ENCODE results near the gene CCDC106. TPM values are rescaled to one million over a fixed set of nuclear protein-coding genes. Genes with fewer than 3 reads are reported as not detected.

The CCDC106 gene
- total RNA-seq, 2 experiments from 2014 or later: 8.3 to 8.8 TPM

DNA sequence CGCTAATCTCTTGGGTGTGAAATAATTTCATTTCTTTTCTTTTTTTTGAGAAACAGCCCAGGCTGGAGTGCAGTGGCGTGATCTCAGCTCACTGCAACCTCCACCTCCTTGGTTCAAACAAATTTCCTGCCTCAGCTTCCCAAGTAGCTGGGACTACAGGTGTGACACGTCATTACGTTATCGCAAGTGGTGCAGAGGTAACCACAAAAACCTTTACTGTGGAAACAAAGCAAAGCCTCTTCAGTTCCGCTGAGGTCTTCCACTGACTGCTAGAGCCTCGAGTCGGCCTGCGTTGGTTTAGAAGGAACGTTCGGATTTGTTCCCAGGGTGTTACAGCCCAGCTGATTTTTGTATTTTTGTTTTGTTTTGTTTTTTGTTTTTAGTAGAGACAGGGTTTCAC, 21.7 kb upstream of the CCDC106 start:
- Mint-ChIP-seq H3K9me3 (peaks cover 3% of the 10 kb centered on the region), H3K27me3 (peaks cover 12% of the 10 kb centered on the region), H3K4me3 (peak overlapping the region; percentile 68), H3K36me3 (ENCODE audit: low read depth) (peaks cover 1% of the 10 kb centered on the region), H3K27ac (peak overlapping the region; percentile 91), H3K4me1 (peaks cover 41% of the 10 kb centered on the region)
- POLR2A ChIA-PET: no interaction called here
- peak; percentile 84 for DNase-seq
- CTCF ChIA-PET: interaction anchor here (1.1 to 4.7 kb wide), 8 partner anchors 14 to 122 kb away, joined by 3 to 19 read pairs (median 6); partner anchors contain the start of genes ZNF580 and ZNF581

DNA sequence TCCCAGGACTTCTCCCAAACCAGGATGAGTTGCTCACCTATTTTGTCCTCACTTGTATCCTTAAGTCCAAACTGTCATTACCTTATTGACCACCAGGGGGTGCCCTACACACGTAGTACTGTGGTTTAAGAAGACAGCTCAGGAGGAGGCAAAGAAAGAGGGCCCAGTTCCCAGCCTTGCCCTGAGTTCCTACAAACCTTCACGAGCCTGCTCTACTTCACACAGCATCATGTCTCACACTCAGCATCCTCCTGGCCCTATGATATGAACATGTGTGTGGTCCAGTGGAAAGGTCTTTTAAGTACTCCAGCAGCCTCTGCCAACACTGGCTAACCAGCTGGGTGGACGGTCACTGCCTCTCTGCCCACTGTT, 15.6 kb upstream of the CCDC106 start:
- H3K9me3 Mint-ChIP-seq: no peaks in the 10 kb centered on the region

DNA sequence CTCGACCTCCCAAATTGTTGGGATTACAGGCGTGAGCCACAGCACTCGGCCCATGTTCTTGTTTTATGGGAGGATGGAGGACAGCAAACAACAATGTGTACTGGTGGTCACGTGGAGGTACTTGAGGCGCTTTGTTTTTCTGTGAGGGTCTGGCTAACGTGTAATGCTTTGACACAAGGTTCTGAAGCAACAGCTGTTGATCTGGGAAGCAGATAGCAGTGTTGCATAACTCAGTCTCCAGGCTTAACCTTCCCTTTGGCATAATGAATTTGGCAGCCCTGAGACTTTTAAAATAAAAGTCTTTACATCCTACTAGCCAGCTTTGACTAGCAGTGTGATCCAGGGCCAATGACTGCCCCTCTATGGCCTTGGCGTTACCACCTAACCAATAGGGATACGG, 14.2 kb upstream of the CCDC106 start:
- Mint-ChIP-seq H3K36me3 (ENCODE audit: low read depth) (peaks cover 30% of the 10 kb centered on the region), H3K9me3 (no peaks in the 10 kb centered on the region), H3K27me3 (peaks cover 3% of the 10 kb centered on the region), H3K4me3 (no peak overlapping the region), H3K27ac (no peak overlapping the region), H3K4me1 (peaks cover 54% of the 10 kb centered on the region)
- ChIA-PET POLR2A (no interaction called here), CTCF (interaction anchor here (3.0 to 4.5 kb wide), 5 partner anchors 10 to 130 kb away, joined by 12 to 36 read pairs (median 17); partner anchors contain the start of genes CCDC106, U2AF2, ZNF784 and ZNF865)
- DNase-seq: no peak

More for the DNA sequence above, 15.6 kb upstream of the CCDC106 start:
- H3K36me3 Mint-ChIP-seq (ENCODE audit: low read depth): peaks cover 21% of the 10 kb centered on the region
- peaks cover 10% of the 10 kb centered on the region for H3K27me3 Mint-ChIP-seq
- no peak overlapping the region for H3K4me3 Mint-ChIP-seq
- DNase-seq: peak; percentile 95
- ChIA-PET POLR2A (no interaction called here), CTCF (interaction anchor here (0.6 to 4.5 kb wide), 23 partner anchors 8 to 1402 kb away, joined by 3 to 36 read pairs (median 4); partner anchors contain the start of genes CCDC106, FIZ1, NAT14 and U2AF2)
- H3K27ac Mint-ChIP-seq: peak overlapping the region; percentile 33
- peaks cover 49% of the 10 kb centered on the region for H3K4me1 Mint-ChIP-seq

DNA sequence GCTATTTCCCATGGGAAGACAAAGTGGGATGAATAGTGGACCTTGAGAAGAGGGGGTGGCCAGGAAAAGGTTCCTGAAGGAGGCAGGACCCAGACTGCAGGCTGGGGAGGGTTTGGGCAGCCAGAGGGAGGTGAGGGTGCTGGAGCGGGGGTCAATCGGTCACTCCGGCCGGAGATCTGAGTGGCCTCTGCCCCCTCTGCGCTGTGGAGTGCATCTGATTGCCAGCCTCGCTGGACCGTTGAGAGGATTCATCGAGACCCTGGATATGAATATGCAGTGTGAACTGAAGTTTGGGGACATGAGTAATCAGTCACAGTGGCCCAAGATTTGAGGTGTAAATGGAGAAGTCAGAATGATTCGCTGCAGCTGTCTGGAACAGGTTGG, 12.7 kb upstream of the CCDC106 start:
- peak overlapping the region; percentile 100 for H3K27ac Mint-ChIP-seq
- CTCF ChIA-PET: interaction anchor here (1.0 to 3.0 kb wide), 5 partner anchors 7 to 19 kb away, joined by 3 to 17 read pairs (median 5); partner anchors contain the start of gene ZNF784
- peaks cover 65% of the 10 kb centered on the region for H3K4me1 Mint-ChIP-seq
- POLR2A ChIA-PET: no interaction called here
- no peak for DNase-seq
- H3K36me3 Mint-ChIP-seq (ENCODE audit: low read depth): peaks cover 33% of the 10 kb centered on the region
- H3K4me3 Mint-ChIP-seq: peak overlapping the region; percentile 99
- no peaks in the 10 kb centered on the region for H3K27me3 Mint-ChIP-seq
- peaks cover 3% of the 10 kb centered on the region for H3K9me3 Mint-ChIP-seq

DNA sequence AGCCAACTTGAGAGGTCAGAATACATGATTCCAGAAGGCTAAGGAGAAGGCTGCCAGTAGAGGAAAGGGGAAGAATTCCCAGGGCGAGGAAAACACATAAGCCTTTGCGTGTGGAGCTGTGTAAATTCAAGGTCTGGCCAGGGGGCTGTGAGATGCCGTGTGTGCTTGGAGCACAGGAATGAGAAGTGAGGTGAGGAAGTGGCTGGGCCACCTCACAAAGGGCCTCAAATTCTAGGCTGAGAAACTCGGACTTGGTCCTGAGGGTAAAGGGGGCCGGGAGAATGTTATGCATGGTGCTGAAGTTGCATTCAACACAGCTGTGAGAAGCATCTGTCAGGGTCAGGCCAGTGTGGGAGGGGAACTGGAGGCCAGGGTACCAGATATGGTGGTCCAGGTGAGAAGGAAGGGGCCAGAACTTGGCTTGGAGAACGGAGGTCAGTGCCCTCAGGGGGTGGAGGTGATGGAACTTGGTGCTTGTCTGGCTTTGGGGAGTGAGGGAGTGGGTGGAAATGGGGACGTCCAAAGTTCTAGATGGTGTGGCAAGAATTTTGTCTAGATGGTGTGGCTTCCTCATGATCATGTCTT, 12.1 kb upstream of the CCDC106 start:
- Mint-ChIP-seq H3K27me3 (no peaks in the 10 kb centered on the region), H3K9me3 (peaks cover 3% of the 10 kb centered on the region), H3K4me3 (peak overlapping the region; percentile 99), H3K27ac (peak overlapping the region; percentile 100), H3K4me1 (peaks cover 68% of the 10 kb centered on the region), H3K36me3 (ENCODE audit: low read depth) (peaks cover 33% of the 10 kb centered on the region)
- ChIA-PET CTCF (interaction anchor here (1.6 to 2.9 kb wide), 2 partner anchors 11 to 18 kb away, joined by 4 to 16 read pairs; no protein-coding TSS in a partner anchor), POLR2A (no interaction called here)
- DNase-seq: no peak

GRCh38 chr19:55636723-55637122, 11.3 kb upstream of the CCDC106 start:
- no peak for DNase-seq
- H3K27me3 Mint-ChIP-seq: no peaks in the 10 kb centered on the region
- H3K9me3 Mint-ChIP-seq: peaks cover 3% of the 10 kb centered on the region
- peak overlapping the region; percentile 100 for H3K27ac Mint-ChIP-seq
- ChIA-PET CTCF (interaction anchor here (1.3 to 2.9 kb wide), 5 partner anchors 10 to 133 kb away, joined by 3 to 16 read pairs (median 4); partner anchors contain the start of gene ZNF865), POLR2A (no interaction called here)
- peaks cover 38% of the 10 kb centered on the region for H3K36me3 Mint-ChIP-seq (ENCODE audit: low read depth)
- peaks cover 67% of the 10 kb centered on the region for H3K4me1 Mint-ChIP-seq
- no peak overlapping the region for H3K4me3 Mint-ChIP-seq

DNA sequence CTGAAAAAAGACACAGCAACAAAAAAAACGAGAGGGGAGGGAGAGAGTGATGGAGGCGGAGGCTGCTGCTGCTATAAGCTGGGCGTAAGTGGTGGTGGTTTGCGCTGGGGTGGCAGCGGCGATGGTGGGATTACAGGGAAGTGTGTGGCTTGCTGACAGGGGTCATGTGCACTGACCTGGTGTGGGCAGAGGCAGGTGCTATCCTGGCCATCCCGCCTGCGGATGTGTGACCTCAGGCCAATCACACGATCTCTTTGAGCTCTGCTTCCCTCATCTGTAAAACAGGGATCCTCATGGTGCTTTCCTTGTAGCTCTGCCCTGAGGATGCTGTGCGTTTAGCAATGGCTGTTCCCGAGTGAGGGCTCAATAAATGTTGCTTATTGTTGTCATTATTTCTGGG, 10.5 kb upstream of the CCDC106 start:
- Mint-ChIP-seq H3K9me3 (peaks cover 3% of the 10 kb centered on the region), H3K36me3 (ENCODE audit: low read depth) (peaks cover 40% of the 10 kb centered on the region), H3K4me1 (peaks cover 64% of the 10 kb centered on the region), H3K4me3 (no peak overlapping the region), H3K27ac (no peak overlapping the region), H3K27me3 (no peaks in the 10 kb centered on the region)
- no peak for DNase-seq
- POLR2A ChIA-PET: no interaction called here
- CTCF ChIA-PET: interaction anchor here (1.3 to 2.9 kb wide), 6 partner anchors 10 to 133 kb away, joined by 3 to 16 read pairs (median 5); partner anchors contain the start of genes ZNF784 and ZNF865

DNA sequence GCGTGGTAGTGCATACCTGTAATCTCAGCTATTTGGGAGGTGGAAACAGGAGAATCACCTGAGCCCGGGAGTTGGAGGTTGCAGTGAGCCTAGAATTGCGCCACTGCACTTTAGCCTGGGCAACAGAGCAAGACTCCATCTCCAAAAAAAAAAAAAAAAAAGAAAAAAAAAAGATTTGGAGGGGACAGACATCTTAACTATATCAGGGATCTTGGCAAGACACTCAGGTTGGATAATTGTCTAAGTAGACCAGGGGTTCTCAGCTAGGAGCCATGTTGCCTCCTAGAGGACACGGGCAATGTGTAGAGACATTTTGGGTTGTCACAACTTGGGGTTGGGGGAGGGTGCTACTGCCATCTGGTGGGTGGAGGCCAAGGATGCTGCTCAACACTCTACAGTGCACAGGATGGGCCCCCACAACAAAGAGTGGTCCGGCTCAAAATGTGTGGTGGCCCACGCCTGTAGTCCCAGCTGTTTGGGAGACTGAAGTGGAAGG, 9.1 kb upstream of the CCDC106 start:
- no peaks in the 10 kb centered on the region for H3K27me3 Mint-ChIP-seq
- H3K9me3 Mint-ChIP-seq: peaks cover 3% of the 10 kb centered on the region
- POLR2A ChIA-PET: interaction anchor here (0.7 kb wide), 1 partner anchor 486 kb away, joined by 4 read pairs; no protein-coding TSS in a partner anchor
- H3K36me3 Mint-ChIP-seq (ENCODE audit: low read depth): peaks cover 46% of the 10 kb centered on the region
- CTCF ChIA-PET: interaction anchor here (0.6 to 2.7 kb wide), 10 partner anchors 8 to 170 kb away, joined by 3 to 10 read pairs (median 6); partner anchors contain the start of genes U2AF2 and ZNF784
- peak; percentile 70 for DNase-seq
- H3K27ac Mint-ChIP-seq: peak overlapping the region; percentile 78
- peaks cover 67% of the 10 kb centered on the region for H3K4me1 Mint-ChIP-seq
- H3K4me3 Mint-ChIP-seq: no peak overlapping the region

GRCh38 chr19:55640043-55640576, 7.9 kb upstream of the CCDC106 start:
- DNase-seq: peak; percentile 73
- Mint-ChIP-seq H3K4me3 (peak overlapping the region; percentile 72), H3K36me3 (ENCODE audit: low read depth) (peaks cover 42% of the 10 kb centered on the region), H3K9me3 (peaks cover 3% of the 10 kb centered on the region), H3K4me1 (peaks cover 67% of the 10 kb centered on the region), H3K27ac (peak overlapping the region; percentile 86), H3K27me3 (no peaks in the 10 kb centered on the region)
- CTCF ChIA-PET: interaction anchor here (0.8 to 2.1 kb wide), 13 partner anchors 9 to 136 kb away, joined by 3 to 10 read pairs (median 5); partner anchors contain the start of genes U2AF2, ZNF784 and ZNF865
- POLR2A ChIA-PET: no interaction called here

DNA sequence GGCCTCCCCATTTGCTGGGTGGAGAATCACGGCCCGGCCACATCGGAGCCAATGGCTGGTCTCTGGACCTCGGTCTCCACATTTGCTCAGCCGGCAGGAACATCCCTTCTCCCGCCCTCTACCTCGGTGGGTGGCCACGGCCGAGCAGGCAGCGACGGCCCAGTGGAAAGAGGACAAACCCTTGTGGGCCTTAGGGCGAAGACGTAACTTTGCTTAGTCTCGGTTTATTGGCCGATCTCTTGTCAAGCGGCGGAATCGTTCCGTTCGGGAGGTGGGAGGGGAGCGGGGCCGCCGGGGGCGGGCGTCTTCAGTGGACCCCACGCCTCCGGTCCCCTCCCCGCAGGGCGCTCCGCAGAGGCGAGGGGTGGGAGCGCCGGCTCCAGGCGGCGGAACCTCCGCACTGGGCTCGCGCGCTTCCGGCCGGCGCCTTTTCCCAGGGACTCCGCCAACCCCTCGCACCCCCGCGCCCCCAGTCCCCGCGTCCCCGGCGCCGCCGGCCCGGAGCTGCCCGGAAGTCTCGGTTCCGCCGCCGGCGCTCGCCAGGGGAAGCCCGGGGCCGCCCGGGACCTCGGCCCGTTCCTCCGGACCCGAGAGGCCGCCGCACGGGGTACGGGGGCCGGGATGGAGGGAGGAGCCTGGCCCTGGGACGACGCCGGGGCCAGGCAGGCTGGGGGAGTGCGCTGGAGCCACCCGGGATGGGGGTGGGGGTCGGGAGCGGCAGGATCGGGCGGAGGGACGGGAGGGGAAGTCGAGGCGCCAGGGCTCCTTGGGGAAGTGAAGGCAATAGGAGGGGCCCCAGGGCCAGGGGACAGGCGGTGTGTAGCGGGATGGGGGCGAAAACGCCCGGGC, 7.2 kb upstream of the CCDC106 start, which contains the start of gene ZNF580:
Gene ZNF580 (plus strand): TSS at position 426 of the 849 bp plus-strand sequence. CDS start 1,507 bp downstream, outside the sequence.
- Mint-ChIP-seq H3K27me3 (no peaks in the 10 kb centered on the region), H3K4me3 (peak within 1 kb of the TSS; percentile 93), H3K9me3 (peaks cover 3% of the 10 kb centered on the region), H3K36me3 (ENCODE audit: low read depth) (peaks cover 41% of the 10 kb centered on the region), H3K27ac (peak within 1 kb of the TSS; percentile 95), H3K4me1 (peaks cover 67% of the 10 kb centered on the region)
- peak; percentile 50 for DNase-seq
- ChIA-PET CTCF (interaction anchor here (0.9 to 2.1 kb wide), 10 partner anchors 8 to 137 kb away, joined by 3 to 8 read pairs (median 6); partner anchors contain the start of genes U2AF2 and ZNF865), POLR2A (no interaction called here)

DNA sequence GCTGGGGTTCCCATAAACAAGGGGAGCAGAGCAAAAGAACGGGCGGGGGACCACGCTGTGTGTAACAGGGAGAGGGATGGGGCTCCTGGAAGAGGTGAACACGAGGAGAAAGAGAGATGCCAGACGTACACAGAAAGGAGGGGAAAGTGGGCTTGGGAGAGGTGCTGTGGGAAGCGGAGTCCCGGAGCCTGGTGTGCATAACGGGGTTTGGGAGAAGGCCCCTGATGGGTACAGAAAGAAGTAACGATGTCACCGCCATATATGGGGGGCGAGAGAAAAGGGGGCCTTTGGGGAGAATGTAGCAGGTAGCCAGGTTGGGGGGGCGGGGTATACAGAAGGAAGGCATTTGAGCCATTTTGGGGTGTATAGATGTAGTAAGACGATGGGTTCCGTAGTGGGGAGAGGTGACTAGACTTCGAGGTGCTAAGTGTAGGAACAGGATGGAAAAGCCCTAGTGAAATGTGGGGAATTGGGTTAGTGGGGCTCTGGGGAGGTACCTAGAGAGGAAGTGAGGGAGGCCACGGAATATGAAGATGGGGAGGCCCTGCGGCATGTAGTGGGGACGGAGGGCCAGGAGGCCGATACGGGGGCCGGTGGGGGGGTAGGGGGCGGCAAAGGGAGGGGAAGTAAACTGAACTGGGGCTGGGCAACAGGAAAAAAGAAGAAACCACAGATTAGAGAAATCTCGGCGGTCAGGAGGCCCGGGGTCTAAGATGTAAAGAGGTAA, 6.4 kb upstream of the CCDC106 start:
- ChIA-PET POLR2A (no interaction called here), CTCF (interaction anchor here (1.0 to 2.1 kb wide), 6 partner anchors 9 to 16 kb away, joined by 3 to 17 read pairs (median 9); partner anchors contain the start of genes U2AF2 and ZNF784)
- no peaks in the 10 kb centered on the region for H3K27me3 Mint-ChIP-seq
- H3K4me1 Mint-ChIP-seq: peaks cover 59% of the 10 kb centered on the region
- peak; percentile 27 for DNase-seq
- H3K36me3 Mint-ChIP-seq (ENCODE audit: low read depth): peaks cover 33% of the 10 kb centered on the region
- H3K9me3 Mint-ChIP-seq: peaks cover 3% of the 10 kb centered on the region
- peak overlapping the region; percentile 95 for H3K27ac Mint-ChIP-seq
- H3K4me3 Mint-ChIP-seq: peak overlapping the region; percentile 93
